ENCODE measurements around the gene CHN2. TPM values are rescaled to one million over a fixed set of nuclear protein-coding genes. Genes with fewer than 3 reads are reported as not detected.

The CHN2 gene
- total RNA-seq, 1 donor from 2014 or later, result 6.6 TPM

DNA sequence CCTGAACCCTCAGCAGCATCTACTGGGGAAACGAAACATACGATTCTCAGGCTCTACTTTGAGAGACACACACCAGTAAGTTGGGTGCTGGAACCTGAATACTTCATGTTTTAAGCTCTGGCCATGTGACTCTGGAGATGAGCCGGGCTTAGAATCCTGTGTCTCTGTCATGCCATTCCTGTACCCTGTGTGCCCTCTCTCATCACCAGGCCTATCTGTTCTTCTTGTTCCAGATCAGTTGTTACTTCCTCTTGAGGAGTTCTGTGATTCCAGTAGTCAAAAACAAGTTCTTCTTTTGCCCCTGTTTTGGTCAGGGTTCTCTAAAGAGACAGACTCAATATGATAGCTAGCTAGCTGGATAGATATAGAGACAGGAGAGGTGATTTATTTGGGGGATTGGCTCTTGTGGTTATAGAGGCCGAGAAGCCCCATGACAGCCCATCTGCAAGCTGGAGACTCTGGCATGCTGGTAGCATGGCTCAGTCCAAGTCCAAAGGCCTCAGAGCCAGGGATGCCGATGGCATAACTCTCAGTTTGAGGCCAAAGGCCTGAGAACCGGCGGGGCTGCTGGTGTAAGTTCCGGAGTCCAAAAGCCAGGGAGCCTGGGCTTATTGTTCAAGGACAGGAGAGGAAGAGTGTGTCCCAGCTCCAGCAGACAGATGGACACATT, 54.3 kb downstream of the CHN2 start:
- Histone ChIP-seq H2AFZ (replicated peaks) (no peak overlapping the region), H3K79me2 (ENCODE audit: low read depth) (no peaks in the 10 kb centered on the region), H3K4me1 (no peaks in the 10 kb centered on the region), H3K27ac (no peak overlapping the region), H4K20me1 (ENCODE audit: low read depth) (no peaks in the 10 kb centered on the region), H3K9me3 (ENCODE audit: low read depth) (no peaks in the 10 kb centered on the region), H3K36me3 (no peaks in the 10 kb centered on the region), H3K9ac (no peak overlapping the region), H3K4me2 (no peak overlapping the region), H3F3A (ENCODE audit: low read depth) (no peaks in the 10 kb centered on the region), H3K27me3 (no peaks in the 10 kb centered on the region), H3K4me3 (no peak overlapping the region)
- Mint-ChIP-seq H3K27ac (no peak overlapping the region), H3K36me3 (no peaks in the 10 kb centered on the region), H3K4me3 (no peak overlapping the region), H3K9me3 (no peaks in the 10 kb centered on the region), H3K4me1 (no peaks in the 10 kb centered on the region), H3K27me3 (ENCODE audit: insufficient read depth, low read depth) (peaks cover 4% of the 10 kb centered on the region)
- TF ChIP-seq EZH2 (IDR thresholded peaks at IDR 0.05) (no peak), EZH2phosphoT487 (IDR thresholded peaks at IDR 0.05) (no peak)
- TF ChIP-seq, protein P1, sequence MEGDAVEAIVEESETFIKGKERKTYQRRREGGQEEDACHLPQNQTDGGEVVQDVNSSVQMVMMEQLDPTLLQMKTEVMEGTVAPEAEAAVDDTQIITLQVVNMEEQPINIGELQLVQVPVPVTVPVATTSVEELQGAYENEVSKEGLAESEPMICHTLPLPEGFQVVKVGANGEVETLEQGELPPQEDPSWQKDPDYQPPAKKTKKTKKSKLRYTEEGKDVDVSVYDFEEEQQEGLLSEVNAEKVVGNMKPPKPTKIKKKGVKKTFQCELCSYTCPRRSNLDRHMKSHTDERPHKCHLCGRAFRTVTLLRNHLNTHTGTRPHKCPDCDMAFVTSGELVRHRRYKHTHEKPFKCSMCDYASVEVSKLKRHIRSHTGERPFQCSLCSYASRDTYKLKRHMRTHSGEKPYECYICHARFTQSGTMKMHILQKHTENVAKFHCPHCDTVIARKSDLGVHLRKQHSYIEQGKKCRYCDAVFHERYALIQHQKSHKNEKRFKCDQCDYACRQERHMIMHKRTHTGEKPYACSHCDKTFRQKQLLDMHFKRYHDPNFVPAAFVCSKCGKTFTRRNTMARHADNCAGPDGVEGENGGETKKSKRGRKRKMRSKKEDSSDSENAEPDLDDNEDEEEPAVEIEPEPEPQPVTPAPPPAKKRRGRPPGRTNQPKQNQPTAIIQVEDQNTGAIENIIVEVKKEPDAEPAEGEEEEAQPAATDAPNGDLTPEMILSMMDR (IDR thresholded peaks at IDR 0.05), result no peak
- no peak for DNase-seq (ENCODE audit: low spot score)

DNA sequence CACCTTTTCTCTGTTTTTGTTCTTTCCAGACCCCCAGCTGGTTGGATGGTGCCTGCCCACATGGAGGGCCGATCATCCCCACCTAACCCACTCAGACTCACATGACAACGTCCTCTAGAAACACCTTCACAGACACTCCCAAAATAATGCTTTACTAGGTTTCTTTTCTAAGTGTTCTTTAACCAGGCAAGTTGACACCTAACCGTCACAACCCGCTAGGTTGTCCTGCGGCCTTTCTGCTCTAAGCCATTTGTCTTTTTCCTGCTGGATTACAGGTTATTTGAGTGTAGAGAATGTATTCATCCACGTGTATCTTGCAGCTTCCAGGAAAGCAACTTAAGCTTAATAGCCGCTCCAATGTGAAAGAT, 54.8 kb downstream of the CHN2 start:
- Histone ChIP-seq H3K4me1 (no peaks in the 10 kb centered on the region), H3K27ac (no peak overlapping the region), H3K27me3 (no peaks in the 10 kb centered on the region), H3K4me3 (no peak overlapping the region), H3F3A (ENCODE audit: low read depth) (no peaks in the 10 kb centered on the region), H3K79me2 (ENCODE audit: low read depth) (no peaks in the 10 kb centered on the region), H3K9ac (no peak overlapping the region), H3K36me3 (no peaks in the 10 kb centered on the region), H2AFZ (replicated peaks) (no peak overlapping the region), H3K4me2 (no peak overlapping the region), H3K9me3 (ENCODE audit: low read depth) (no peaks in the 10 kb centered on the region), H4K20me1 (ENCODE audit: low read depth) (no peaks in the 10 kb centered on the region)
- Mint-ChIP-seq H3K9me3 (no peaks in the 10 kb centered on the region), H3K36me3 (no peaks in the 10 kb centered on the region), H3K4me1 (no peaks in the 10 kb centered on the region), H3K27ac (no peak overlapping the region), H3K4me3 (no peak overlapping the region), H3K27me3 (ENCODE audit: insufficient read depth, low read depth) (peaks cover 4% of the 10 kb centered on the region)
- DNase-seq (ENCODE audit: low spot score), result no peak
- TF ChIP-seq EZH2phosphoT487 (IDR thresholded peaks at IDR 0.05) (no peak), EZH2 (IDR thresholded peaks at IDR 0.05) (no peak)
- TF ChIP-seq, protein P1 (IDR thresholded peaks at IDR 0.05), result no peak

- Mint-ChIP-seq H3K36me3 (no peaks in the 10 kb centered on the region), H3K9me3 (no peaks in the 10 kb centered on the region), H3K27me3 (ENCODE audit: insufficient read depth, low read depth) (peaks cover 4% of the 10 kb centered on the region), H3K27ac (no peak overlapping the region), H3K4me3 (no peak overlapping the region), H3K4me1 (peaks cover 2% of the 10 kb centered on the region)
- Histone ChIP-seq H3K36me3 (no peaks in the 10 kb centered on the region), H3K9ac (no peak overlapping the region), H3K27ac (no peak overlapping the region), H4K20me1 (ENCODE audit: low read depth) (no peaks in the 10 kb centered on the region), H3K79me2 (ENCODE audit: low read depth) (no peaks in the 10 kb centered on the region), H3K4me2 (no peak overlapping the region), H2AFZ (replicated peaks) (no peak overlapping the region), H3K4me1 (no peaks in the 10 kb centered on the region), H3F3A (ENCODE audit: low read depth) (no peaks in the 10 kb centered on the region), H3K4me3 (no peak overlapping the region), H3K9me3 (ENCODE audit: low read depth) (no peaks in the 10 kb centered on the region), H3K27me3 (no peaks in the 10 kb centered on the region)
- DNase-seq (ENCODE audit: low spot score), result no peak
- TF ChIP-seq EZH2phosphoT487 (IDR thresholded peaks at IDR 0.05), result no peak
- TF ChIP-seq, protein P1 (IDR thresholded peaks at IDR 0.05), result no peak
- no peak for TF ChIP-seq EZH2 (IDR thresholded peaks at IDR 0.05)
Observed at GRCh38 chr7:29249860-29250259, 55.3 kb downstream of the CHN2 start.
